ENCODE results near the gene PEF1. TPM values are rescaled to one million over a fixed set of nuclear protein-coding genes. Genes with fewer than 3 reads are reported as not detected.

Gene PEF1
- polyA plus RNA-seq, 1 experiment, result 71.8 TPM

- Histone ChIP-seq H3K27ac (ENCODE audit: low read depth, low read length) (peak overlapping the region; percentile 93), H3K27me3 (ENCODE audit: control insufficient read depth, insufficient read depth, low read length) (no peaks in the 10 kb centered on the region), H3K9me3 (ENCODE audit: control insufficient read depth, insufficient read depth, low read length) (no peaks in the 10 kb centered on the region), H3K4me3 (ENCODE audit: low read depth, low read length) (no peak overlapping the region)
- POLR2A ChIA-PET, result interaction anchor here (0.7 to 3.0 kb wide), 4 partner anchors 11 to 99 kb away, joined by 3 to 15 read pairs (median 5); partner anchors contain the start of gene COL16A1
- DNase-seq (ENCODE audit: low read depth, low spot score), result peak; percentile 85
- no peak for TF ChIP-seq CTCF (IDR thresholded peaks at IDR 0.05; ENCODE audit: low read depth, low read length)
- CTCF ChIA-PET, result interaction anchor here (1.1 to 1.7 kb wide), 5 partner anchors 15 to 28 kb away, joined by 3 to 5 read pairs (median 4); no protein-coding TSS in a partner anchor
Observed at GRCh38 chr1:31689854-31690253, 45.2 kb upstream of the PEF1 start.

DNA sequence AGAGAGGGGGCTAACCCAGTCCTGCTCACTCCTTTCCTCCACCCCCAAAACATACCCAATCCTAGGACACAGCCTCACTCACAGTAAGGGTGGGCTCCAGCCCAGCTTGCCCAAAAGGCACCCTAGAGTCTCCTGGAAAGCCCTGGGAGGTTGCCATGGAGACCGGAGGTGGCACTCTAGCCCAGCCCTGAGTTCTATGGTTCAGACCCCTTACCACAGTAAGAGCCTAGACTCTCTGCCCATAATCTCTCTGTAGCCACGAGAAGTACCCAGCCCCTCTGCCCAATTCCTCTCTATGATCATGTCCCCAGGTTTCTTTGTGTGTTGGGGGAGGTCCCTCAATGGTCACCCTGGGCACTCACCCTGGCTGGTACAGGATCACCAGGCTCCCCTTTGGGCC lies 44.7 kb upstream of the PEF1 start:
- ChIA-PET POLR2A (interaction anchor here (1.0 to 3.0 kb wide), 2 partner anchors 12 to 100 kb away, joined by 3 to 15 read pairs; no protein-coding TSS in a partner anchor), CTCF (interaction anchor here (0.9 to 1.7 kb wide), 5 partner anchors 16 to 26 kb away, joined by 4 to 6 read pairs (median 5); no protein-coding TSS in a partner anchor)
- no peaks in the 10 kb centered on the region for H3K9me3 ChIP-seq (ENCODE audit: control insufficient read depth, insufficient read depth, low read length)
- no peak for DNase-seq (ENCODE audit: low read depth, low spot score)
- TF ChIP-seq CTCF (IDR thresholded peaks at IDR 0.05; ENCODE audit: low read depth, low read length), result no peak
- peak overlapping the region; percentile 93 for H3K27ac ChIP-seq (ENCODE audit: low read depth, low read length)
- H3K27me3 ChIP-seq (ENCODE audit: control insufficient read depth, insufficient read depth, low read length), result no peaks in the 10 kb centered on the region
- no peak overlapping the region for H3K4me3 ChIP-seq (ENCODE audit: low read depth, low read length)

- TF ChIP-seq CTCF (IDR thresholded peaks at IDR 0.05; ENCODE audit: low read depth, low read length), result no peak
- CTCF ChIA-PET, result interaction anchor here (0.9 to 1.4 kb wide), 3 partner anchors 17 to 27 kb away, joined by 4 to 6 read pairs (median 6); no protein-coding TSS in a partner anchor
- Histone ChIP-seq H3K4me3 (ENCODE audit: low read depth, low read length) (no peak overlapping the region), H3K27me3 (ENCODE audit: control insufficient read depth, insufficient read depth, low read length) (no peaks in the 10 kb centered on the region), H3K27ac (ENCODE audit: low read depth, low read length) (peak overlapping the region; percentile 61), H3K9me3 (ENCODE audit: control insufficient read depth, insufficient read depth, low read length) (no peaks in the 10 kb centered on the region)
- no peak for DNase-seq (ENCODE audit: low read depth, low spot score)
- POLR2A ChIA-PET, result interaction anchor here (1.0 kb wide), 1 partner anchor 16 kb away, joined by 4 read pairs; the partner anchor contains the start of gene COL16A1
Observed at GRCh38 chr1:31688233-31688918, 43.7 kb upstream of the PEF1 start.

- Histone ChIP-seq H3K27me3 (ENCODE audit: control insufficient read depth, insufficient read depth, low read length) (no peaks in the 10 kb centered on the region), H3K4me3 (ENCODE audit: low read depth, low read length) (no peak overlapping the region), H3K9me3 (ENCODE audit: control insufficient read depth, insufficient read depth, low read length) (no peaks in the 10 kb centered on the region), H3K27ac (ENCODE audit: low read depth, low read length) (no peak overlapping the region)
- CTCF ChIA-PET, result no interaction called here
- no peak for DNase-seq (ENCODE audit: low read depth, low spot score)
- POLR2A ChIA-PET, result interaction anchor here (0.7 to 1.0 kb wide), 2 partner anchors 16 to 18 kb away, joined by 3 to 4 read pairs; partner anchors contain the start of gene COL16A1
- no peak for TF ChIP-seq CTCF (IDR thresholded peaks at IDR 0.05; ENCODE audit: low read depth, low read length)
Observed at GRCh38 chr1:31687601-31688000, 42.9 kb upstream of the PEF1 start.

DNA sequence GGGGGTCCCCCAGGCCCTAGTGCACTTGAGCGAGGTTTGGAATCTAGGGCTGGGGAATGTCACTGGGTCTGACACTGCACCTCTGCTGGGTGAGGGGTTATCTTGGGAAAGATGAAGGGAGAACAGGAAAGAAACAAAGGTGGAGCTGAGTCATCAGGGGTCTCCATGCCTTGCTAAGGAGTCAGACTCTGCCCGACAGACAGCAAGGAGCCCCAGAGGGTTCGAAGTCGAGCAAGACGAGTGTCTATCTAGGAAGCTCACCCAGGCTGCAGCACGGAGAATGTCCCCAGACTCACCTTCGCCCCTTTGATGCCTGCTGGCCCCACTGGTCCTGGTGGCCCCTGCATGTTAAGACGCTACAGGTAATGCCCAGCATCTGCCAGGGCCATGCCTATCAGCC lies 41.1 kb upstream of the PEF1 start:
- Histone ChIP-seq H3K27ac (ENCODE audit: low read depth, low read length) (no peak overlapping the region), H3K4me3 (ENCODE audit: low read depth, low read length) (no peak overlapping the region), H3K9me3 (ENCODE audit: control insufficient read depth, insufficient read depth, low read length) (no peaks in the 10 kb centered on the region), H3K27me3 (ENCODE audit: control insufficient read depth, insufficient read depth, low read length) (no peaks in the 10 kb centered on the region)
- no peak for TF ChIP-seq CTCF (IDR thresholded peaks at IDR 0.05; ENCODE audit: low read depth, low read length)
- CTCF ChIA-PET, result interaction anchor here (1.0 kb wide), 1 partner anchor 30 kb away, joined by 3 read pairs; no protein-coding TSS in a partner anchor
- DNase-seq (ENCODE audit: low read depth, low spot score), result no peak
- POLR2A ChIA-PET, result interaction anchor here (1.6 kb wide), 1 partner anchor 15 kb away, joined by 5 read pairs; no protein-coding TSS in a partner anchor

Measured in AG04450 (cell line).